WTC11 (cell line): ENCODE results near the gene ZDHHC14. TPM values are rescaled to one million over a fixed set of nuclear protein-coding genes. Genes with fewer than 3 reads are reported as not detected.
A peak's percentile ranks its signal among the peaks of the same experiment; 100 is the strongest.

Source experiments
- ATAC-seq: fragments of 200-7000 bp; cut with Tn5 transposase; 2 replicates; pipeline ENCODE4 v1.10.0; 2021; ENCODE audit warnings: mild to moderate bottlenecking, moderate library complexity
- CTCF ChIA-PET: fragments of 300-600 bp; sonication (Branson Sonifier 250); formaldehyde crosslinking; loops from one replicate; lab custom pipeline; 2021; ENCODE audit warnings: antibody characterized with exemption; lab: Charles Lee
- POLR2A ChIA-PET: fragments of 350-600 bp; sonication (Branson Sonifier 250); formaldehyde crosslinking; loops from one replicate; lab custom pipeline; 2021; ENCODE audit warnings: antibody characterized with exemption; lab: Charles Lee
- DNase-seq: peaks from one replicate; pipeline ENCODE4 v3.0.0; 2021; ENCODE audit warnings: low spot score
- H3K27ac Mint-ChIP-seq: 2 replicates; pipeline ENCODE4 v1.8.0; 2021; ENCODE audit warnings: mixed read lengths
- H3K27me3 Mint-ChIP-seq: 2 replicates; pipeline ENCODE4 v1.8.0; 2021; ENCODE audit warnings: low read depth, mild to moderate bottlenecking, moderate library complexity, mixed read lengths
- H3K36me3 Mint-ChIP-seq: 2 replicates; pipeline ENCODE4 v1.8.0; 2021; ENCODE audit warnings: mixed read lengths
- H3K4me1 Mint-ChIP-seq: 2 replicates; pipeline ENCODE4 v1.8.0; 2022; ENCODE audit warnings: mixed read lengths
- H3K4me3 Mint-ChIP-seq: 2 replicates; pipeline ENCODE4 v1.8.0; 2021; ENCODE audit warnings: mild to moderate bottlenecking, moderate library complexity, mixed read lengths
- H3K9me3 Mint-ChIP-seq: 2 replicates; pipeline ENCODE4 v1.8.0; 2021; ENCODE audit warnings: mixed read lengths
- CBFB ChIP-seq: sonication (generic); formaldehyde crosslinking; IDR thresholded peaks from 2 replicates; pipeline ENCODE4 v1.8.1; 2022; ENCODE audit warnings: mild to moderate bottlenecking, low read depth, missing genetic modification reagents
- EMX1 ChIP-seq: fragments of 250-450 bp; sonication (Bioruptor Pico); IDR thresholded peaks from 2 replicates; pipeline ENCODE4 v1.8.0; 2021; ENCODE audit warnings: mild to moderate bottlenecking
- HMGA2 ChIP-seq: fragments of 250-450 bp; sonication (Bioruptor Pico); IDR thresholded peaks from 2 replicates; pipeline ENCODE4 v1.4.0; 2021; ENCODE audit warnings: mild to moderate bottlenecking, moderate library complexity
- NR1H2 ChIP-seq: sonication (generic); formaldehyde crosslinking; IDR thresholded peaks from 2 replicates; pipeline ENCODE4 v1.9.0; 2021; ENCODE audit warnings: mild to moderate bottlenecking, moderate library complexity, missing genetic modification reagents
- SMAD4 ChIP-seq: sonication (generic); formaldehyde crosslinking; IDR thresholded peaks from 2 replicates; pipeline ENCODE4 v1.8.0; 2022; ENCODE audit warnings: mild to moderate bottlenecking, missing genetic modification reagents
- ZNF138 ChIP-seq: sonication (generic); formaldehyde crosslinking; conservative IDR thresholded peaks from 2 replicates; pipeline ENCODE4 v1.8.1; 2022; ENCODE audit warnings: mild to moderate bottlenecking, moderate library complexity, missing genetic modification reagents
- ZNF263 ChIP-seq: sonication (generic); formaldehyde crosslinking; IDR thresholded peaks from 2 replicates; pipeline ENCODE4 v1.8.1; 2022; ENCODE audit warnings: low read depth, mild to moderate bottlenecking, moderate library complexity, missing genetic modification reagents
- ZNF416 ChIP-seq: fragments of 250-450 bp; sonication (Bioruptor Pico); IDR thresholded peaks from 2 replicates; pipeline ENCODE4 v1.9.0; 2021; ENCODE audit warnings: mild to moderate bottlenecking, inconsistent platforms
- ZNF423 ChIP-seq: fragments of 250-450 bp; sonication (Bioruptor Pico); IDR thresholded peaks from 2 replicates; pipeline ENCODE4 v2.1.2; 2022; ENCODE audit warnings: mild to moderate bottlenecking, moderate library complexity
- total RNA-seq: library from RNA; stranded (reverse); gene quantifications from 3 replicates; pipeline ENCODE4 v1.2.3, GENCODE V29; 2021
- TF ChIP-seq, protein P1 (sequence below): fragments of 250-450 bp; sonication (Bioruptor Pico); IDR thresholded peaks from 2 replicates; pipeline ENCODE4 v1.9.0; 2021; ENCODE audit warnings: mild to moderate bottlenecking
- TF ChIP-seq, protein P2 (sequence below): sonication (generic); formaldehyde crosslinking; IDR thresholded peaks from 2 replicates; pipeline ENCODE4 v1.8.0; 2023; ENCODE audit warnings: mild to moderate bottlenecking, missing genetic modification reagents
- TF ChIP-seq, protein P3 (sequence below): fragments of 200-600 bp; IDR thresholded peaks from 2 replicates; pipeline ENCODE4 v1.8.0; 2022; ENCODE audit warnings: antibody characterized with exemption
- TF ChIP-seq, protein P4 (sequence below): sonication (generic); formaldehyde crosslinking; IDR thresholded peaks from 2 replicates; pipeline ENCODE4 v1.8.1; 2023; ENCODE audit warnings: mild to moderate bottlenecking, missing genetic modification reagents, moderate library complexity
- TF ChIP-seq, protein P5 (sequence below): sonication (generic); formaldehyde crosslinking; IDR thresholded peaks from 2 replicates; pipeline ENCODE4 v1.8.1; 2022; ENCODE audit warnings: missing genetic modification reagents, borderline replicate concordance

ZDHHC14 gene
- total RNA-seq, 1 experiment from 2014 or later: 6.6 TPM

DNA sequence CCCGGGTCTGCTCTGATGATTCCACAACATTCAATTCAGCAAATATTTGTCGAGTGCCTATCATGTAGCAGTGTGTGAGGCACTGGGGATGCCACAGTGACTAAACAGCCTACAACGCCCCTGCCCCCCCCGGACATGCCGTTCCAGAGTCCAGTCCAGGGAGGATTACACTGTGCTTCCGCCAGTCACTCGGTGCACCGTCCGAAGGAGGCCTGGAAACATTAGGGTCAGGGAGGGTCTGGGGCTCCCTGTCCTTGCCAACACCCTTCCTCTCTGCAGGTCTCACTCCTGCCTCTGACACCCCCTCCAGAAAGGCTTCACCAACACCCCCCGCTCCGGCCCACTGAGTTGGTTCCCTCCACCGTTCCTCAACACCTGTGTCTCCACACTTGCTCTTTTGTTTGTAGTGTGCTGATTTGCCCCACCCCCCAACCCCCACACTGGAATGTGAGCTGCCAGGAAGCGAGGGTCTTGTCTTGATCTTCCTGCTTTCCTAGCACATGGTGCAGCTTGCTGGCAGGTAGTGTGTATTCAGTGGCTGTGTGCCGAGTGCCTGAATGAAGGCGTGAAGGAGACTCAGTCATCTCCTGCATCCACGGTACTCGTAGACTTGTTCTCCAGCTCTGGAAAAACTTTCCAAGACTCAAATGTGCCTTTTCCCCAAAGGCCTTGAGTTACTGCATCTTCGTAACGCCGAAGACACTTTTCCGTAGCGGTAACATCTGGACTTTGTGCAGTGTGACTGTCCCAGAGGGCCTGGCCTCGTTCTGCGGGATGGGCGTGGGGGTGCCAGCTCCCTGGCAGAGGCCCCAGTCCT, 150.4 kb downstream of the ZDHHC14 start (continued):
- TF ChIP-seq, protein P1, sequence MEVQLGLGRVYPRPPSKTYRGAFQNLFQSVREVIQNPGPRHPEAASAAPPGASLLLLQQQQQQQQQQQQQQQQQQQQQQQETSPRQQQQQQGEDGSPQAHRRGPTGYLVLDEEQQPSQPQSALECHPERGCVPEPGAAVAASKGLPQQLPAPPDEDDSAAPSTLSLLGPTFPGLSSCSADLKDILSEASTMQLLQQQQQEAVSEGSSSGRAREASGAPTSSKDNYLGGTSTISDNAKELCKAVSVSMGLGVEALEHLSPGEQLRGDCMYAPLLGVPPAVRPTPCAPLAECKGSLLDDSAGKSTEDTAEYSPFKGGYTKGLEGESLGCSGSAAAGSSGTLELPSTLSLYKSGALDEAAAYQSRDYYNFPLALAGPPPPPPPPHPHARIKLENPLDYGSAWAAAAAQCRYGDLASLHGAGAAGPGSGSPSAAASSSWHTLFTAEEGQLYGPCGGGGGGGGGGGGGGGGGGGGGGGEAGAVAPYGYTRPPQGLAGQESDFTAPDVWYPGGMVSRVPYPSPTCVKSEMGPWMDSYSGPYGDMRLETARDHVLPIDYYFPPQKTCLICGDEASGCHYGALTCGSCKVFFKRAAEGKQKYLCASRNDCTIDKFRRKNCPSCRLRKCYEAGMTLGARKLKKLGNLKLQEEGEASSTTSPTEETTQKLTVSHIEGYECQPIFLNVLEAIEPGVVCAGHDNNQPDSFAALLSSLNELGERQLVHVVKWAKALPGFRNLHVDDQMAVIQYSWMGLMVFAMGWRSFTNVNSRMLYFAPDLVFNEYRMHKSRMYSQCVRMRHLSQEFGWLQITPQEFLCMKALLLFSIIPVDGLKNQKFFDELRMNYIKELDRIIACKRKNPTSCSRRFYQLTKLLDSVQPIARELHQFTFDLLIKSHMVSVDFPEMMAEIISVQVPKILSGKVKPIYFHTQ (CRISPR knock-in tag): no peak
- TF ChIP-seq CBFB (no peak; the same call in 1 of the 2 replicates), ZNF416 (CRISPR knock-in tag) (no peak), EMX1 (no peak), NR1H2 (CRISPR knock-in tag) (no peak), ZNF263 (CRISPR knock-in tag) (no peak), HMGA2 (CRISPR knock-in tag) (no peak), SMAD4 (CRISPR knock-in tag) (no peak)
- TF ChIP-seq, protein P2, sequence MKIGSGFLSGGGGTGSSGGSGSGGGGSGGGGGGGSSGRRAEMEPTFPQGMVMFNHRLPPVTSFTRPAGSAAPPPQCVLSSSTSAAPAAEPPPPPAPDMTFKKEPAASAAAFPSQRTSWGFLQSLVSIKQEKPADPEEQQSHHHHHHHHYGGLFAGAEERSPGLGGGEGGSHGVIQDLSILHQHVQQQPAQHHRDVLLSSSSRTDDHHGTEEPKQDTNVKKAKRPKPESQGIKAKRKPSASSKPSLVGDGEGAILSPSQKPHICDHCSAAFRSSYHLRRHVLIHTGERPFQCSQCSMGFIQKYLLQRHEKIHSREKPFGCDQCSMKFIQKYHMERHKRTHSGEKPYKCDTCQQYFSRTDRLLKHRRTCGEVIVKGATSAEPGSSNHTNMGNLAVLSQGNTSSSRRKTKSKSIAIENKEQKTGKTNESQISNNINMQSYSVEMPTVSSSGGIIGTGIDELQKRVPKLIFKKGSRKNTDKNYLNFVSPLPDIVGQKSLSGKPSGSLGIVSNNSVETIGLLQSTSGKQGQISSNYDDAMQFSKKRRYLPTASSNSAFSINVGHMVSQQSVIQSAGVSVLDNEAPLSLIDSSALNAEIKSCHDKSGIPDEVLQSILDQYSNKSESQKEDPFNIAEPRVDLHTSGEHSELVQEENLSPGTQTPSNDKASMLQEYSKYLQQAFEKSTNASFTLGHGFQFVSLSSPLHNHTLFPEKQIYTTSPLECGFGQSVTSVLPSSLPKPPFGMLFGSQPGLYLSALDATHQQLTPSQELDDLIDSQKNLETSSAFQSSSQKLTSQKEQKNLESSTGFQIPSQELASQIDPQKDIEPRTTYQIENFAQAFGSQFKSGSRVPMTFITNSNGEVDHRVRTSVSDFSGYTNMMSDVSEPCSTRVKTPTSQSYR: peak; percentile 96
- TF ChIP-seq, protein P3, sequence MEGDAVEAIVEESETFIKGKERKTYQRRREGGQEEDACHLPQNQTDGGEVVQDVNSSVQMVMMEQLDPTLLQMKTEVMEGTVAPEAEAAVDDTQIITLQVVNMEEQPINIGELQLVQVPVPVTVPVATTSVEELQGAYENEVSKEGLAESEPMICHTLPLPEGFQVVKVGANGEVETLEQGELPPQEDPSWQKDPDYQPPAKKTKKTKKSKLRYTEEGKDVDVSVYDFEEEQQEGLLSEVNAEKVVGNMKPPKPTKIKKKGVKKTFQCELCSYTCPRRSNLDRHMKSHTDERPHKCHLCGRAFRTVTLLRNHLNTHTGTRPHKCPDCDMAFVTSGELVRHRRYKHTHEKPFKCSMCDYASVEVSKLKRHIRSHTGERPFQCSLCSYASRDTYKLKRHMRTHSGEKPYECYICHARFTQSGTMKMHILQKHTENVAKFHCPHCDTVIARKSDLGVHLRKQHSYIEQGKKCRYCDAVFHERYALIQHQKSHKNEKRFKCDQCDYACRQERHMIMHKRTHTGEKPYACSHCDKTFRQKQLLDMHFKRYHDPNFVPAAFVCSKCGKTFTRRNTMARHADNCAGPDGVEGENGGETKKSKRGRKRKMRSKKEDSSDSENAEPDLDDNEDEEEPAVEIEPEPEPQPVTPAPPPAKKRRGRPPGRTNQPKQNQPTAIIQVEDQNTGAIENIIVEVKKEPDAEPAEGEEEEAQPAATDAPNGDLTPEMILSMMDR: no peak
- TF ChIP-seq, protein P4, sequence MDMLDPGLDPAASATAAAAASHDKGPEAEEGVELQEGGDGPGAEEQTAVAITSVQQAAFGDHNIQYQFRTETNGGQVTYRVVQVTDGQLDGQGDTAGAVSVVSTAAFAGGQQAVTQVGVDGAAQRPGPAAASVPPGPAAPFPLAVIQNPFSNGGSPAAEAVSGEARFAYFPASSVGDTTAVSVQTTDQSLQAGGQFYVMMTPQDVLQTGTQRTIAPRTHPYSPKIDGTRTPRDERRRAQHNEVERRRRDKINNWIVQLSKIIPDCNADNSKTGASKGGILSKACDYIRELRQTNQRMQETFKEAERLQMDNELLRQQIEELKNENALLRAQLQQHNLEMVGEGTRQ (CRISPR knock-in tag): peak; percentile 24; the same call in 1 of the 2 replicates
- TF ChIP-seq, protein P5, sequence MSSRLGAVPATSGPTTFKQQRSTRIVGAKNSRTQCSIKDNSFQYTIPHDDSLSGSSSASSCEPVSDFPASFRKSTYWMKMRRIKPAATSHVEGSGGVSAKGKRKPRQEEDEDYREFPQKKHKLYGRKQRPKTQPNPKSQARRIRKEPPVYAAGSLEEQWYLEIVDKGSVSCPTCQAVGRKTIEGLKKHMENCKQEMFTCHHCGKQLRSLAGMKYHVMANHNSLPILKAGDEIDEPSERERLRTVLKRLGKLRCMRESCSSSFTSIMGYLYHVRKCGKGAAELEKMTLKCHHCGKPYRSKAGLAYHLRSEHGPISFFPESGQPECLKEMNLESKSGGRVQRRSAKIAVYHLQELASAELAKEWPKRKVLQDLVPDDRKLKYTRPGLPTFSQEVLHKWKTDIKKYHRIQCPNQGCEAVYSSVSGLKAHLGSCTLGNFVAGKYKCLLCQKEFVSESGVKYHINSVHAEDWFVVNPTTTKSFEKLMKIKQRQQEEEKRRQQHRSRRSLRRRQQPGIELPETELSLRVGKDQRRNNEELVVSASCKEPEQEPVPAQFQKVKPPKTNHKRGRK (CRISPR knock-in tag): no peak

DNA sequence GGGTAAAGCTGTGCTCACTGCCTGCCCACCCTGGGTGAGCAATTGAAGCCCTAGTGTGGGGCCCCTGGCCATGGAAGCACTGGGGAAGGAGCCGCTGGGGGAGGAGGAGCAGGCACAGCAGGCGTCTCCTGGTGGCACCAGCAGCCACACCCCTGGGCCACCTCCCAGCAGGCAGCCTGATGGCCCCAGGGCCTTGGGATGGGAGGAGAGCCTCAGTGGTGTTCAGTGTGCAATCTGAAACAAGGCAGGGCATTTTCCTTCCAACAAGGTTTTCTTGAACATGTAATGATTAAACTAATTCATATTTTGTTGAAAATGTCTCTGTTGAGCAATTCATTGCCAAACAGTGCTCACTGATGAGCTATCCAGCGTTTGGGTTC, 151.0 kb downstream of the ZDHHC14 start:
- no peak for DNase-seq
- Mint-ChIP-seq H3K4me3 (no peak overlapping the region), H3K27ac (no peak overlapping the region), H3K36me3 (no peaks in the 10 kb centered on the region), H3K27me3 (peaks cover 4% of the 10 kb centered on the region; the same call in 1 of the 2 replicates), H3K9me3 (no peaks in the 10 kb centered on the region), H3K4me1 (peaks cover 62% of the 10 kb centered on the region)
- TF ChIP-seq ZNF423 (peak; percentile 14), ZNF138 (CRISPR knock-in tag) (no peak)
- ATAC-seq: no peak
- ChIA-PET POLR2A (interaction anchor here (0.6 to 0.8 kb wide), 2 partner anchors 79 to 139 kb away, joined by 3 to 7 read pairs; no protein-coding TSS in a partner anchor), CTCF (interaction anchor here (0.6 to 0.7 kb wide), 4 partner anchors 11 to 209 kb away, joined by 3 to 5 read pairs (median 4); no protein-coding TSS in a partner anchor)
